ENCODE results near the gene MCOLN1.
"Not testable (repeated sequence)": the region's sequence is repeated elsewhere in the genome, so short reads cannot be mapped to it uniquely, and the experiment has no call there.

MCOLN1 gene

GRCh38 chr19:7577422-7577821 lies 55.0 kb downstream of the MCOLN1 start:
- DNase-seq (ENCODE audit: low spot score) = not testable (repeated sequence)

- no peak for DNase-seq (ENCODE audit: low spot score)
Measured at GRCh38 chr19:7578127-7578526, 55.7 kb downstream of the MCOLN1 start.

GRCh38 chr19:7579182-7579581 lies 56.8 kb downstream of the MCOLN1 start:
- DNase-seq (ENCODE audit: low spot score) = no peak

GRCh38 chr19:7582446-7582845 lies 60.0 kb downstream of the MCOLN1 start:
- DNase-seq (ENCODE audit: low spot score) = no peak
